Measurements from ENCODE around the gene ATP6V0A4.
"Not testable (repeated sequence)": the region's sequence is repeated elsewhere in the genome, so short reads cannot be mapped to it uniquely, and the experiment has no call there.

Gene ATP6V0A4

DNA sequence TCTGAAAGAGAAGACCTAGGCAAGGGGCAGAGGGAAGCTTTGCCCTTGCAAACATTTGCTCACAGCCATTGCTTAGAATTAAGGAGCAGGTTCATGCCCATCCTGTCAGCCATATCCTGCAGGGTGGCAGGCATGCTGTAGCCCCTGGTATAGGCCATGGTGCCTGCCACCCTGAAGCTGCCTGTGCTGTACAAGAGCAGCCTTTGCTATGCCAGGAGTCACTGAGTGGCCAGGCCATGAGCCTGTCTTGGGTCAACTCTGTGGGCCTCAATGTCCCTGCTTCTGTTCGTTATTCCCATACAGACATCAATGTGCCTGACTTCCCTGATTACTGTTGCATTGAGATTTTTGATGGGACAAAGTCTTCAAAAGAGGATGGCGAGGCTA is 96.5 kb downstream of the ATP6V0A4 start:
- no peak overlapping the region for H3K27ac ChIP-seq
- no peak for TF ChIP-seq ZFX (IDR thresholded peaks at IDR 0.05; ENCODE audit: borderline replicate concordance)

DNA sequence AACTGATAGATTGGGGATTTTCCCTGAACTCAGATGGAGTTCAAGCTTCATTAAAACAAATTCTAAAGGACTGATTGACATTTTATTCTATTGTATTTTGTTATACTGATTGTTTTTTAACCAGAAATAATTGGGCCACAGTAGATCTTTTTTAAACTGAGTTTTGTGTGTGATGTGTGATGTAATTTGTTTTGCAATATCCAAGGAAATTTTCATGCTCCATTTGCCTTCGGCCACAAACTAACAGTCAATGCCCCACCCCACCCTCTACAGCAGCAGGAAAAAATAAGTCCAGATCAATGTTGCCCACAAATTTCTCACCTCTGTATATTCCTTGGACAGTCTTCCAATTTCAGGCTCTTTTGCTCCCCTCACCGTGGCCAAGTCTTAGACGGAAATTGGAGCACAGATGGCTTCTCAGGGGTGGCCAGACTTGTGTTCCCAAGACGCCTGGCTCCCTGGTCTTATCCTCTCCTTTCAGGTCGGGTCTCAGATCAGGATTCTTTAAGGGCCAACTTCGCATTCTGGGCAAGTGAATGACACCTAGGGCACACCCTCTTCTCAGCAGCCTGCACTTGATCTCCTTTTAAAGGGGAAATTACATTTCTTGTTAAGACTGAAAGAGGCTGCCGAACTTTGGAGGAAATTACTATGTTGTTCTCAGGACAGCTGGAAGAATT is 97.0 kb downstream of the ATP6V0A4 start, which contains the start of gene SVOPL:
TSS of gene SVOPL (minus strand) at position 506 of the 680 bp plus-strand sequence. CDS start 22,317 bp downstream, outside the sequence.
- TF ChIP-seq, protein P1, sequence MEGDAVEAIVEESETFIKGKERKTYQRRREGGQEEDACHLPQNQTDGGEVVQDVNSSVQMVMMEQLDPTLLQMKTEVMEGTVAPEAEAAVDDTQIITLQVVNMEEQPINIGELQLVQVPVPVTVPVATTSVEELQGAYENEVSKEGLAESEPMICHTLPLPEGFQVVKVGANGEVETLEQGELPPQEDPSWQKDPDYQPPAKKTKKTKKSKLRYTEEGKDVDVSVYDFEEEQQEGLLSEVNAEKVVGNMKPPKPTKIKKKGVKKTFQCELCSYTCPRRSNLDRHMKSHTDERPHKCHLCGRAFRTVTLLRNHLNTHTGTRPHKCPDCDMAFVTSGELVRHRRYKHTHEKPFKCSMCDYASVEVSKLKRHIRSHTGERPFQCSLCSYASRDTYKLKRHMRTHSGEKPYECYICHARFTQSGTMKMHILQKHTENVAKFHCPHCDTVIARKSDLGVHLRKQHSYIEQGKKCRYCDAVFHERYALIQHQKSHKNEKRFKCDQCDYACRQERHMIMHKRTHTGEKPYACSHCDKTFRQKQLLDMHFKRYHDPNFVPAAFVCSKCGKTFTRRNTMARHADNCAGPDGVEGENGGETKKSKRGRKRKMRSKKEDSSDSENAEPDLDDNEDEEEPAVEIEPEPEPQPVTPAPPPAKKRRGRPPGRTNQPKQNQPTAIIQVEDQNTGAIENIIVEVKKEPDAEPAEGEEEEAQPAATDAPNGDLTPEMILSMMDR (IDR thresholded peaks at IDR 0.05) = no peak
- no peak for TF ChIP-seq ZFX (IDR thresholded peaks at IDR 0.05; ENCODE audit: borderline replicate concordance)
- no peak within 1 kb of the TSS for H3K27ac ChIP-seq

- TF ChIP-seq, protein P1 (IDR thresholded peaks at IDR 0.05) = no peak
- TF ChIP-seq ZFX (IDR thresholded peaks at IDR 0.05; ENCODE audit: borderline replicate concordance) = no peak
- no peak overlapping the region for H3K27ac ChIP-seq
Measured at GRCh38 chr7:138699661-138700060, 98.3 kb downstream of the ATP6V0A4 start.

DNA sequence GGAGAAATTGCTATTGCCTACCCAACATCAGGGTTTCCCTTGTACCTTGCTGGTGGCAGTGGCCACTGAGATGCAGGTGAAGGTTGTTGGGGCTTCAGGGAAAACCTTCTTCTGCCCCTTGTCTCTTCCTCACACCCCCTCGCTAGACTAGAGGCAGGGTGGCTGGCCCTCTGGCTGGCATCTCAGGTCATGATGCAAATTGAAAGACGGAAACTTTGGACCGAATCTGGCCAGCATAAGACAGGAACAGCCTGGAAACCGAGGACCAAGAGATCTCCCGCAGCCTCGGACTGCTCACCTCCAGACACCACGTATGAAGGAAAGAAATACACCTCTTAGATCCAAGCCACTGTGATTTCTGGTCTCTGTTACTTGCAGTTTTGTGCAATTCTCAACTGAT is 99.7 kb downstream of the ATP6V0A4 start:
- no peak for TF ChIP-seq ZFX (IDR thresholded peaks at IDR 0.05; ENCODE audit: borderline replicate concordance)

DNA sequence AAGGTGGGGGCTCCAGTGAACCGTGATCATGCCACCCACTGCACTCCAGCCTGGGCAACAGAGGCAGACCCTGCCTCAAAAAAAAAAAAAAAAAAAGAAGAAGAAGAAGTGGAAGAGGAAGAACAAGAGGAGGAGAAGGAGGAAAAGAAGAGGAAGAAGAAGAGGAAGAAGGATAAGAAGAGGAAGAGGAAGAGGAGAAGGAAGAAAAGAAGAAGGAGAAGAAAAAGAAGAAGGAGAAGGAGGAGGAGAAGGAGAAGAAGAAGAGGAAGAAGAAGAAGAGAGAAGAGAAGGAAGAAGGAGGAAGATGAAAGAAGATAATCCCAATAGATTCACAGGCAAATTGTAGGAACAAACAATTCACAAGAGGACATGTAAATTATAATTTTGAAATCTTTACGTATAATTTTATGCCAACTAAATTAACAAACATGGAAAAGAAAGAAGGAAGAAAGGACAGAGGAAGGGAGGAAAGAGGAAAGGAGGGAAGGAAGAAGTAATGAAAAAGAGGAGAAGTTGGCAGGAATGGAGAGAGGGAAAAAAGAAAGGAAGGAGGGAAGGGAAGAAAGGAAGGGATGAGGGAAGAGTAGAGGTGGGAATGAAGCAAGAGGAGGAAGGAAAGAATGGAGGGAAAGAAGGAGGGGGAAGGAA is 100.3 kb downstream of the ATP6V0A4 start:
- no peak overlapping the region for H3K27ac ChIP-seq
- TF ChIP-seq ZFX (IDR thresholded peaks at IDR 0.05; ENCODE audit: borderline replicate concordance) = no peak
- TF ChIP-seq, protein P1 (IDR thresholded peaks at IDR 0.05) = no peak

More for the DNA sequence above, 99.7 kb downstream of the ATP6V0A4 start:
- no peak overlapping the region for H3K27ac ChIP-seq

GRCh38 chr7:138695776-138696175 is 102.2 kb downstream of the ATP6V0A4 start:
- H3K27ac ChIP-seq = not testable (repeated sequence)

- TF ChIP-seq ZFX (IDR thresholded peaks at IDR 0.05; ENCODE audit: borderline replicate concordance) = no peak
- TF ChIP-seq, protein P1 (IDR thresholded peaks at IDR 0.05) = no peak
- H3K27ac ChIP-seq = no peak overlapping the region
Measured at GRCh38 chr7:138695106-138695505, 102.9 kb downstream of the ATP6V0A4 start.

GRCh38 chr7:138691178-138691577 is 106.8 kb downstream of the ATP6V0A4 start:
- no peak overlapping the region for H3K27ac ChIP-seq
- TF ChIP-seq, protein P1 (IDR thresholded peaks at IDR 0.05) = no peak

- TF ChIP-seq ZFX (IDR thresholded peaks at IDR 0.05; ENCODE audit: borderline replicate concordance) = no peak
- TF ChIP-seq, protein P1 (IDR thresholded peaks at IDR 0.05) = no peak
- H3K27ac ChIP-seq = no peak overlapping the region
Measured at GRCh38 chr7:138690495-138690894, 107.5 kb downstream of the ATP6V0A4 start.

DNA sequence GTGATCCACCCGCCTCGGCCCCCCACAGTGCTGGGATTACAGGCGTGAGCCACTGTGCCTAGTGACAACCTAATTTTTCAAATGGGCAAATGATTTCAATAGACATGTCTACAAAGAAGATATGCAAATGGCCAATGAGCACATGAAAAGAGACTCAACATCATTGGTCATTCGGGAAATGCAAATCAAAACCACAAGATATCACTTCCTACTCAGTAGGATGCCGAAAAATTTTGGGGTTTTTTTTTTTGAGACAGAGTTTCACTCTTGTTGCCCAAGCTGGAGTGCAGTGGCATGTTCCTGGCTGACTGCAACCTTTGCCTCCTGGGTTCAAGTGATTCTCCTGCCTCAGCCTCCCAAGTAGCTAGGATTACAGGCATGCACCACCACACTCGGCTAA is 110.0 kb downstream of the ATP6V0A4 start:
- not testable (repeated sequence) for H3K27ac ChIP-seq

Data from 22Rv1 (cell line).